Activated naive CD4-positive, alpha-beta T cell treated with anti-CD3 and anti-CD28 coated beads for 36 hours (primary cell): ENCODE results near the gene LRP8. TPM values are rescaled to one million over a fixed set of nuclear protein-coding genes. Genes with fewer than 3 reads are reported as not detected.

Experiments used
- CTCF ChIA-PET: fragments of 350-600 bp; sonication (Branson Sonifier 250); formaldehyde crosslinking; loops from one replicate; lab custom pipeline; 2021; ENCODE audit warnings: antibody characterized with exemption; lab: Charles Lee
- DNase-seq: peaks from one replicate; pipeline ENCODE4 v3.0.0-alpha.2; 2020
- H3K27ac Mint-ChIP-seq: one replicate; pipeline ENCODE4 v1.8.0; 2021; ENCODE audit warnings: mild to moderate bottlenecking, mixed read lengths
- H3K27me3 Mint-ChIP-seq: one replicate; pipeline ENCODE4 v1.8.0; 2021; ENCODE audit warnings: low read depth, mixed read lengths
- H3K36me3 Mint-ChIP-seq: one replicate; pipeline ENCODE4 v1.8.0; 2021; ENCODE audit warnings: low read depth, mixed read lengths
- H3K4me1 Mint-ChIP-seq: one replicate; pipeline ENCODE4 v1.8.0; 2021; ENCODE audit warnings: low read depth, mixed read lengths
- H3K4me3 Mint-ChIP-seq: one replicate; pipeline ENCODE4 v1.8.0; 2021; ENCODE audit warnings: mild to moderate bottlenecking, moderate library complexity, mixed read lengths
- H3K9me3 Mint-ChIP-seq: one replicate; pipeline ENCODE4 v1.8.0; 2021; ENCODE audit warnings: mixed read lengths
- intact Hi-C: fragments of 100-400 bp; cut with micrococcal nuclease; formaldehyde crosslinking; loops from one replicate; pipeline ENCODE4 v1.15.1; 2023
- total RNA-seq, 2 experiments: library from RNA; stranded (reverse); gene quantifications; one replicate each; pipeline ENCODE4 v1.2.3, GENCODE V29; 2021

The LRP8 gene
- total RNA-seq, 2 experiments from 2014 or later = 27.7 to 32.9 TPM

DNA sequence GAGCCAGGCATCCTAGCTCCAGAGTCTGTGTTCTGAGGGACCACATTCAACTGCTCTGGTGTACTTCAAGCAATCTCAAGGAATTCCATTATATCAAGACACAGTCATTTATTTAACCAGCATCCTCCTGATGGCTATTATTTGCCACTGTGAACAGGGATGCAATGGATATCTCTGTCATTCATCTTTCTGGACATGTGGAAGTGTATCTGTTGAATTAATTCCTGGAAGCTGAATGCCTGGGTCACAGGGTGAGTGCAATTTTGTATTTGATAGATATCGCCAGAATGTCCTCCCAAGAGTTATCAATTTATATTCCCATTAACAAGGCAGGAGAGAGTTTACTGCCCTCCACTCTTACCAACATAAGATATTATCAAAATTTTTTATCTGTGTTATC is 24.7 kb upstream of the LRP8 start:
- H3K27ac Mint-ChIP-seq = no peak overlapping the region

DNA sequence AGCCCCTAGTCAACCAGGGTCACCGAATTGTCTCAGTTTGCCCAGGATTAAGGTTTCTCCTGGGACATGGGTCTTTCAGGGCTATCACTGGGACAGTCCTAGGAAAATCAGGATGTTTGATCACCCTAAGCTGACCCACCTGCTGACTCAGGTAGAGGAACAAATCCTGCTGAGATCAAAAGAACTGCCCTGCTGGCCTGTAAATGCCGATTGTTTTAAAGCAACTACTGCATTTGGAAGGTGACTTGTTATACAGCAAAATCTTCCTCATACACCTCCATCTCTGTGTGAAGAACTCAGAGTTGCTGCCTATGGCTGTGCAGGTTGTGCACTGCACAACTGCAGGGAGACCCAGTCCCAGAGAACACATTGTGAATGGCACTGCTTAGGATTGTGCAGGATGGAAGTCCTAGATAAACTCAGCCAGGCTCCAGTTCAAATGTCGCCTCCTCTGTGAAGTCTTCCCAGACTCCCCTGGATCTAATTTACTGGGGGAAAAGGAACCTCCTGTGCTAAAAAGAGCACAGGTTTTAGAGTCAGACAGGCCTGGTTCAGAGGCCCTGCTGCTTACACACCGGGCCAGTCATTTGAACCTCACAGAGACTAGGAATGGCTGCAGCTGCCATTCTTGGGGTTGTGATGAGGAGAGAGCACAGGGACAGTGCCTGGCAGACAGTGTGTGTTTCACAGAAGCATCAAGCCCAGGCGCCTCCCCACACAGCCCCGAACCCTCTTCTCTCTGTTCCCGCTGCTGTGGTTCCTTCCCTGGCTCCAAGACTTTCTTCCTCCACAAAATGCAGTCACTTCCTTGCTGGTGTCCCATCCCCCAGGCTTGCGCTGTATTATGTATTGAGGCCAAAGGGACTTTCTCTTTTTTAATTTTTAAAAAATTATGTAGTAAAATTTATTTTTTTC is 23.2 kb upstream of the LRP8 start:
- no peaks in the 10 kb centered on the region for H3K9me3 Mint-ChIP-seq

More for the DNA sequence above, 24.7 kb upstream of the LRP8 start:
- Mint-ChIP-seq H3K9me3 (peaks cover 6% of the 10 kb centered on the region), H3K4me3 (no peak overlapping the region), H3K27me3 (no peaks in the 10 kb centered on the region), H3K4me1 (no peaks in the 10 kb centered on the region), H3K36me3 (no peaks in the 10 kb centered on the region)
- no peak for DNase-seq
- CTCF ChIA-PET = no interaction called here
- intact Hi-C loops = no loop called here

DNA sequence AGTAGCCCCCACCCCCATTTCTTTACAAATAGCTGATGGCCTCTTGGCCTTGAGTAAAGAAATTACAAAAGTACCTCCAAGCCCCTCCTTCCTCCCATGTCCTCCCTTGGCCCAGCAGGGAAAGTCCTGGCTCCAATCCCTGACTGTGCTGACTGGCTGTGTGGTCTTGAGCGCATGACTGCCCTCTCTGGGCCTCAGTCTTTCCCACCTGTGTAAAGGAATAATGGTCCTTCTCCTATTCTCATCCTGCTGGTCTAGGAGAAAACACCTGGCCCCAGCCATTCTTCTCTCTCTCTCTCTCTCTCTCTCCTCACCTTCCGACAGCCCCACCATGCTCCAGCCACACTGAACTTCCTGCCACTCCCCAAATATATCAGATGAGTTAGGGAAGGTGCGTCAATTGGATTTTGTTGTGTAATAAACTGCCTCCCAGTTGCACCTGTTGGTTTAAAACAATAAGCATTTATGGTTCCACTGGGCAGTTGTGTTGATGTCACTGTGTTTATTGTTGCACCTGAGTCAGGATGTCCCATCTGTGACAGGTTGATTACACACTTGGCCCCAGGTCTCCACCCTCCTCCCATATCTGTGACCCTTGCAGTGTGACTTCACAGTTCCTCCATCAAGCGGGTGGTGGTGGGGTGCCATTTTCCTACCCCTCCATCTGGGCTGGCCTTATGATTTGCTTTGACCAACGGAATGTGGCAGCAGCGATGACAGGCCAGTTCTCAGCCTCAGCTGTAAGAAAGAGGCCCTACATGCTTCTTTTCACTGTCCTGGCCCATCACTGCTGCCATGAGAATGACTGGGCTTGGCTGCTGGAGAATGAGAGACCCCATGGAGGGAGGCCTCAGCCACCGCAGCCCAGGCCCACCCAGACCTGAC is 22.3 kb upstream of the LRP8 start:
- CTCF ChIA-PET = no interaction called here
- H3K36me3 Mint-ChIP-seq = no peaks in the 10 kb centered on the region
- H3K4me1 Mint-ChIP-seq = no peaks in the 10 kb centered on the region
- DNase-seq = no peak
- intact Hi-C loops = no loop called here
- no peaks in the 10 kb centered on the region for H3K27me3 Mint-ChIP-seq
- H3K27ac Mint-ChIP-seq = no peak overlapping the region
- no peaks in the 10 kb centered on the region for H3K9me3 Mint-ChIP-seq
- no peak overlapping the region for H3K4me3 Mint-ChIP-seq

More for the DNA sequence above, 23.2 kb upstream of the LRP8 start:
- Mint-ChIP-seq H3K27me3 (no peaks in the 10 kb centered on the region), H3K27ac (no peak overlapping the region), H3K36me3 (no peaks in the 10 kb centered on the region), H3K4me1 (no peaks in the 10 kb centered on the region), H3K4me3 (no peak overlapping the region)
- intact Hi-C loops = no loop called here
- CTCF ChIA-PET = no interaction called here
- DNase-seq = no peak

DNA sequence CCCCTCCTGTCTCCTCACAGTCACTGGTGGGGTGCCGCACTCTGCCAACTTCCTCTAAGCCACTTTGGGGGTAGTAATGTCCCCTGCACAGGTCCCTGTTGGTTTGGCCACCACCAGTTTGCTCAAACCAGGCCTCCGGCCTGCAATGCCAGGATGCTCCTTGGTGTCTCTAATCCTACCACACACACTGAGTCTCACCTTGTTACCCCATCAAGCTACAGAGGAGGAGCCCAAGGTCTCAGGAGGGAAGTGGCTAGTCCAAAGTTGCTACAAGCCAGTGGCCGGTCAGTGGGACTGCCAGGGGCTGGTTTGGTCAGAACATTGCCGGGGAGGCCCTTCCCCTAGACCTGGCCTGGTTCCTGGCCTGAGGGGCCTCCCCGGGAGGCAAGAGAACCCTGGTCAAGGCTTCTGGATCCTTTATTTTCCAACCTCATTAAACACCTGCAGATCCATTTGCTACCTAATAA is 21.5 kb upstream of the LRP8 start:
- CTCF ChIA-PET = interaction anchor here (1.2 kb wide), 1 partner anchor 71 kb away, joined by 3 read pairs; no protein-coding TSS in a partner anchor
- Mint-ChIP-seq H3K4me1 (no peaks in the 10 kb centered on the region), H3K9me3 (no peaks in the 10 kb centered on the region), H3K27ac (no peak overlapping the region), H3K27me3 (no peaks in the 10 kb centered on the region), H3K36me3 (no peaks in the 10 kb centered on the region), H3K4me3 (no peak overlapping the region)
- no peak for DNase-seq
- intact Hi-C loops = no loop called here

DNA sequence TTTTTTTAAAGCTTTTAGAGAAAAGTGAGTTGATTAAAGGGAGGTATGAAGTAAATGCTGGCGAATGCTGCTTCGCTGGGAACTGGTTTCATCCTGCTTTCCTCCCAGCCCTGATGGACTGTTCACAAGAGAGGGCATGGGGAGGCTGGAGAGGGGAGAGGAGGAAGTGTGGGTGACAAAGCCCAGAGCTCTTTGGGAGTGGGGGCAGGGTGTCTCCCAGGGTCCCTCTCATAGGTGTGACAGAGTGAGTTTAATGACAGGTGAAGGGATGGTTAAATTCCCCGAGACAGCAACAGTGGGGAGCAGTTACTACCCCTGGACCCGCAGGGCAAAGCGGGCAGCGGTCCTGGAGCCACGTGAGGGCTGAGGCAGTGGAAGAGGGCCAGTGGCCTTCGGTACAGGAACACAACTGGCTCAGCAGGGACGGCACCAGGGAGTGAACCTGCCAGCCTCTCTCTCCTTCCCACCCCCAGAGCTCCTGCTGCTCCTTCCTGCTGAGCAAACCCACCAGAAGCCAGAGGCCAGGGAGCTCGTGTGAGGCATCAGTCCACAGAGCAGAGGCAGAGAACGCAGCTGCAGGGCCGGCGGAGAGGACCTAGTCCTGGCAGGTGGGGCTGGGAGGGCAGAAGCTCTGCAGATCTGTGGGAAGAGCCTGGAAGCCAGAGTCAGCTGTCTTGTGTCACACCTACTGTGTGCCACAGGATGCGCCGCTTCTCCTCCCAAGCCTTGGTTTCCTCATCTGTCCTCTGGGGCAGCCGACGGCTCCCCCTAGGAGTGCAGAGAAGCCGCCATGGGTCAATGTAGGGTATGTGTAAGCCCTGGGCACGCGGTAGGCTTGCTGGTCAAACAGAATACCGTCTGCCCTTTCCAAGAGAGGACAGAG is 20.9 kb upstream of the LRP8 start:
- no peaks in the 10 kb centered on the region for H3K27me3 Mint-ChIP-seq
- H3K36me3 Mint-ChIP-seq = no peaks in the 10 kb centered on the region
- H3K4me1 Mint-ChIP-seq = no peaks in the 10 kb centered on the region
- no peaks in the 10 kb centered on the region for H3K9me3 Mint-ChIP-seq
- DNase-seq = no peak
- CTCF ChIA-PET = interaction anchor here (1.2 kb wide), 1 partner anchor 70 kb away, joined by 3 read pairs; no protein-coding TSS in a partner anchor
- intact Hi-C loops = no loop called here
- no peak overlapping the region for H3K27ac Mint-ChIP-seq
- H3K4me3 Mint-ChIP-seq = no peak overlapping the region

DNA sequence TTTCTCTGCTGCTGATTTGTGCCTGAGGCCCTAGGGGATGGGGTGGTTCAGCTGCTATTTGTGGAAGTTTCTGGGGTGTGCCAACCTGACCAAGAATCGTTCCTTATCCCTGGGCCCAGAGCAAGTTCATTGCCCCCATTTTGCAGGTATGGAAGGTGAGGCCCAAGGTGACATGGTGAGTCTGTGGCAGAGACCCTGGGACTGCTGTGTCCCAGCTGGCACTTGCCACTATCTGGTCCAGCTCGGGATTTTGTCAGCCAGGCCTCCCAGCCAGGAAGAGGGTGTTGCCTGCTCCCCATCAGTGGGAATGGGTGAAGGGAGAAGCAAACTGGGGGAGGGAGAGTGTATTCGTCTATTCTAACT is 18.9 kb upstream of the LRP8 start:
- H3K4me3 Mint-ChIP-seq = no peak overlapping the region
- no peak for DNase-seq
- H3K4me1 Mint-ChIP-seq = no peaks in the 10 kb centered on the region
- no peaks in the 10 kb centered on the region for H3K36me3 Mint-ChIP-seq
- no peak overlapping the region for H3K27ac Mint-ChIP-seq
- intact Hi-C loops = no loop called here
- peaks cover 4% of the 10 kb centered on the region for H3K9me3 Mint-ChIP-seq
- no peaks in the 10 kb centered on the region for H3K27me3 Mint-ChIP-seq
- CTCF ChIA-PET = interaction anchor here (0.7 kb wide), 1 partner anchor 49 kb away, joined by 3 read pairs; no protein-coding TSS in a partner anchor

DNA sequence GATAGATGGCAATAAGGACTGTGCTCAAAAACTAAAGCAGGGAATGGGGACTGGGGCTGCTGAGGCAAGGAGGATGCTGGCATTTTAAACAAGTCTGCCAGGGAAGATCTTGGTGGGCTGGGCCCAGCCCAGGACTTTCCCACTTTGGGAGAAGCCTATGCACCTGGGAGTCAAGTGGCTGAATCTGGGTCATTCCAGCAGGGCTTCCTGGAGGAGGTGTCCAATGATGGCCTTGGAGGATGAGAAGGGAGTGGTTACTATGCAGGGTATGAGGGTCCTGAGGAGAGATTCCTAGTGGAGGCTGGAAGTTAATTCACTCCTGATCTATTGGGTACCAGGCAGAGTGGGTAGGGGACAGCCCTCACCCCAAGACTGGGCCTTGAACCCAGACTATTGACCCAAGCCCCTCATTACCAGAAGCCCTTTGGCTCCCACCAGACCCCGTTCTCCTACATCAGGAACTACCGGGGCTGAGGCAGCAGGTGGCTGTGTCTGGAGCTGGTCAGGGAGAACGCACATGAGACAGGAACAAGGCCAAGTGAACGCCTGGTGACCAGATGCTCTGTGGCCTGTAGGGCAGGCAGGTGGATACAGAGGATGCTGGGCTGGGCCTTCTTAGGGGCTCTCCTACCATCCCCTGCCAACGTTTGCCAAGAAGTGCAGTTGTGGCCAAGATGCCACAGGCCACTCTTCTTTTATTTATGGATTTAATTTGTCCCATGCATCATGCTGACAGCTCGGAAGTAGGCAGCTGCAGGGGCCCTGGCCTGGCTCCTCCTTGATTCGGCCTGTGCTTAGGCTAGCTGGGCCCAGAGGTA is 18.3 kb upstream of the LRP8 start:
- CTCF ChIA-PET = interaction anchor here (0.7 kb wide), 1 partner anchor 48 kb away, joined by 3 read pairs; no protein-coding TSS in a partner anchor
- Mint-ChIP-seq H3K4me1 (peaks cover under 1% of the 10 kb centered on the region), H3K27me3 (no peaks in the 10 kb centered on the region), H3K9me3 (peaks cover 9% of the 10 kb centered on the region), H3K36me3 (peaks cover 3% of the 10 kb centered on the region), H3K27ac (no peak overlapping the region), H3K4me3 (no peak overlapping the region)
- no peak for DNase-seq
- intact Hi-C loops = no loop called here

DNA sequence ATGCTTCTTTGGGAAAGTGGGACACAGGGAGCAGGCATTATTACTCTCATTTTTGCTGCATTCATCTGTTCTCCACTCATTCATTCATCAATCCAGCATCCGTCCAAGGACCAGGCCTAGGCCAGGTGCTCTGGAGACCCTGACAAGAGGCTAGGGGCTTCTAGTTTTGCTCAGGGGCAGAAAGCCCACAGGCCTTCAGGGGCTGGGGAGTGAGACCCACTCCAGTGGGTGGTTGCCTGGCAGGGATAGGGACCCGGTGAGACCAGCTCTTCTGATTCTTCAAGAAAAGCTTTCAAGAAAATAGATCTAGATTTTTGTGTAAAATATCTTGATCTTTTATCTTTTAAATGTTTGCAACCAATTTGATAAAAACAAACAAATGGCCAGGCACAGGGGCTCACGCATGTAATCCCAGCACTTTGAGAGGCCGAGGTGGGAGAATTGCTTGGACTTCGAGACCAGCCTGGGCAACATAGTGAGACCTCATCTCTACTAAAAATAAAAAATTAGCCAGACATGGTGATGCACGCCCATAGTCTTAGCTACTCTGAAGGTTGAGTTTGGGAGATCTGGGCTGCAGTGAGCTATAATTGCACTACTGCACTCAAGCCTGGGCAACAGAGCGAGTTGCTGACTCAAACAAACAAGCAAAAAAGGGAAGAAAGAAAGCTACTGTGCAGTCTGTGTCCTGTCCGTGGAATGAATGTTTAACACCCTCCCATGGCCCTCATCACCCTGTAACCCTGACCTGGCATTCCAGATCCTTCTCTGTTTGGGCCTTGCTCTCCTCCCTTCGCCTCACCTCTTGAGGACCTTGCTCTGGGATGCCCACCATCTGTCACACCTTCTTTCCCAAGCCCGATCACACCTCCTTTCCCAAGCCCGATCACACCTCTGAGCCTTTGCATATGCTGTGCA is 17.3 kb upstream of the LRP8 start:
- H3K4me1 Mint-ChIP-seq = peaks cover 5% of the 10 kb centered on the region
- intact Hi-C loops = no loop called here
- CTCF ChIA-PET = interaction anchor here (1.0 kb wide), 1 partner anchor 48 kb away, joined by 3 read pairs; no protein-coding TSS in a partner anchor
- DNase-seq = no peak
- no peak overlapping the region for H3K27ac Mint-ChIP-seq
- no peak overlapping the region for H3K4me3 Mint-ChIP-seq
- H3K36me3 Mint-ChIP-seq = peaks cover 6% of the 10 kb centered on the region
- H3K27me3 Mint-ChIP-seq = no peaks in the 10 kb centered on the region
- peaks cover 11% of the 10 kb centered on the region for H3K9me3 Mint-ChIP-seq

DNA sequence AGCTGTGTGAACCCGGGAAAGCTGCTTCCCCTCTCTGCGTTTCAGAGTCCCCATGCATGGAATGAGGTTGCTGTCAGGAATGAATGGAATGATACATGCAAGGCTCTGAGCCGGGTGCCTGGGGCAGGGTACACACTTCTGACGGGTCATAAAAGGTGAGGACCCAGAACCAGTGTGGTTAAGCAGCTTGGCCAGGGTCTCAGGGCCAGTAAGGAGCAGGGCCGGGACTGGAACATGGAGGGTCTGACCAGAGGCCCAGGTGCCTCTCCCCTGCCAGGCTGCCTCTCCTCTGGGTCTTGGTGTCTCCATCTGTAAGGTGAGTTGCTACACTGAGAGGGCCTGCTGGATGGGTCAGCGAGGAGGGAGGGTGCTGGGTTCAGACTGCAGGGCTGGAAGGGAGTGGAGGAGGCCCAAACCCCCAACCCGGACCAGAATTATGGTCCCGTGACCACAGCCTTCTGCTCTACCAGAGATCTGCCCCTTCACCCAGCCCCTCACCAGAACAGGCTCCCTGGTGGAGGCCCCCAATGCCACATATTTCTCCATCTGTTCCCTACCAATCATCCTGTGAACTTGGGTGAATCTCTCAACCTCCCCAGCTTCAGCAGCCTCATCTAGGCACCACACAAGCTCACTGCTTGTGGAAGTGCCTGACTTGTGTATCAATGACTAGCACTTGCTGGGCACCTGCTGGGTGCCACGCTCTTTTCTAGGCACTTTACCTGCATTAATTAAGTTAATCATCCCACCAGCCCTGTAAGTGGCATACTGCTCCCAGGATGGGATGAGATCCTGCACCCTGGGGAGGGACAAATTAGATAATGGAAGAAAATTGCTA is 16.2 kb upstream of the LRP8 start:
- H3K27ac Mint-ChIP-seq = no peak overlapping the region
- peaks cover 11% of the 10 kb centered on the region for H3K9me3 Mint-ChIP-seq
- no peaks in the 10 kb centered on the region for H3K27me3 Mint-ChIP-seq
- no peak overlapping the region for H3K4me3 Mint-ChIP-seq
- H3K36me3 Mint-ChIP-seq = peaks cover 7% of the 10 kb centered on the region
- peaks cover 8% of the 10 kb centered on the region for H3K4me1 Mint-ChIP-seq
- DNase-seq = no peak
- intact Hi-C loops = no loop called here
- CTCF ChIA-PET = no interaction called here
